Activated B cell treated with CpG ODN at 0.5 μM for 24 hours (primary cell): Measurements from ENCODE around the gene ZSCAN5A. TPM values are rescaled to one million over a fixed set of nuclear protein-coding genes. Genes with fewer than 3 reads are reported as not detected.

ENCODE experiments used
- ATAC-seq: fragments of 200-7000 bp; cut with Tn5 transposase; one replicate; pipeline ENCODE4 v1.10.0; 2021; ENCODE audit warnings: low read depth, mild to moderate bottlenecking, moderate library complexity
- CTCF ChIA-PET: fragments of 350-600 bp; sonication (Branson Sonifier 250); formaldehyde crosslinking; loops from one replicate; lab custom pipeline; 2021; ENCODE audit warnings: antibody characterized with exemption; lab: Charles Lee
- POLR2A ChIA-PET: fragments of 350-600 bp; sonication (Branson Sonifier 250); formaldehyde crosslinking; loops from one replicate; lab custom pipeline; 2021; ENCODE audit warnings: antibody characterized with exemption; lab: Charles Lee
- DNase-seq: peaks from one replicate; pipeline ENCODE4 v3.0.0; 2022
- H3K27ac Mint-ChIP-seq: one replicate; pipeline ENCODE4 v1.8.0; 2020; ENCODE audit warnings: mixed read lengths
- H3K27me3 Mint-ChIP-seq: one replicate; pipeline ENCODE4 v1.8.0; 2021; ENCODE audit warnings: mixed read lengths
- H3K36me3 Mint-ChIP-seq: one replicate; pipeline ENCODE4 v1.8.0; 2021; ENCODE audit warnings: low read depth, mixed read lengths
- H3K4me1 Mint-ChIP-seq: one replicate; pipeline ENCODE4 v1.8.0; 2021; ENCODE audit warnings: mixed read lengths
- H3K4me3 Mint-ChIP-seq: one replicate; pipeline ENCODE4 v1.8.0; 2020; ENCODE audit warnings: mild to moderate bottlenecking, mixed read lengths
- H3K9me3 Mint-ChIP-seq: one replicate; pipeline ENCODE4 v1.8.0; 2020; ENCODE audit warnings: mixed read lengths
- CTCF ChIP-seq: fragments of 200-600 bp; IDR thresholded peaks from one replicate; pipeline ENCODE4 v1.8.0; 2022; ENCODE audit warnings: antibody characterized with exemption, mild to moderate bottlenecking
- intact Hi-C: fragments of 100-400 bp; cut with micrococcal nuclease; formaldehyde crosslinking; loops from one replicate; pipeline ENCODE4 v1.15.1; 2024
- total RNA-seq: library from RNA; stranded (reverse); gene quantifications from 2 replicates; pipeline ENCODE4 v1.2.3, GENCODE V29; 2022

Gene ZSCAN5A
- total RNA-seq, 1 donor from 2014 or later = 17.8 TPM

GRCh38 chr19:56174086-56174485 lies 140.6 kb downstream of the ZSCAN5A start:
- ATAC-seq = no peak
- intact Hi-C loops = no loop called here
- no peaks in the 10 kb centered on the region for H3K9me3 Mint-ChIP-seq

More at GRCh38 chr19:56174086-56174485, 140.6 kb downstream of the ZSCAN5A start:
- Mint-ChIP-seq H3K27me3 (peaks cover 3% of the 10 kb centered on the region), H3K4me1 (peaks cover 2% of the 10 kb centered on the region), H3K4me3 (no peak overlapping the region), H3K36me3 (no peaks in the 10 kb centered on the region), H3K27ac (no peak overlapping the region)
- no peak for DNase-seq
- CTCF ChIA-PET = interaction anchor here (0.7 to 4.2 kb wide), 5 partner anchors 40 to 160 kb away, joined by 3 to 26 read pairs (median 5); no protein-coding TSS in a partner anchor
- TF ChIP-seq CTCF = no peak
- POLR2A ChIA-PET = no interaction called here

Other genes starting within 250 kb of the ZSCAN5A start
- 40.8 and 42.3 TPM in 2 replicates for gene ZNF787, start 193.5 kb downstream of the ZSCAN5A start, total RNA-seq
- 28.1 and 32.1 TPM in 2 replicates for gene ZNF444, start 173.6 kb downstream of the ZSCAN5A start, total RNA-seq
- gene GALP, start 138.8 kb downstream of the ZSCAN5A start, total RNA-seq = not detected in 2 replicates
- not detected in 2 replicates for gene ZSCAN5B, start 117.1 kb downstream of the ZSCAN5A start, total RNA-seq
- not detected in 2 replicates for gene ZSCAN5C, start 112.6 kb downstream of the ZSCAN5A start, total RNA-seq
- gene EDDM13, start 42.1 kb downstream of the ZSCAN5A start, total RNA-seq = not detected in 2 replicates
- gene ZNF582, start 78.7 kb upstream of the ZSCAN5A start, total RNA-seq = 7.4 and 7.9 TPM in 2 replicates
- gene ZNF583, start 89.5 kb upstream of the ZSCAN5A start, total RNA-seq = 5.7 and 6.0 TPM in 2 replicates
- gene ZNF667, start 162.5 kb upstream of the ZSCAN5A start, total RNA-seq = 2.0 and 2.6 TPM in 2 replicates
- 1.8 and 2.1 TPM in 2 replicates for gene ZNF471, start 193.0 kb upstream of the ZSCAN5A start, total RNA-seq
- 6.2 and 6.5 TPM in 2 replicates for gene ZFP28, start 224.1 kb upstream of the ZSCAN5A start, total RNA-seq